PC-9 (cell line): ENCODE results near the gene CD38.

ENCODE experiments used
- CTCF ChIP-seq: fragments of 200-600 bp; sonication (generic); conservative IDR thresholded peaks from 2 replicates; pipeline ENCODE4 v1.6.1; 2017; ENCODE audit warnings: mixed run types, antibody characterized with exemption, mild to moderate bottlenecking, moderate library complexity
- EZH2 ChIP-seq: fragments of 200-600 bp; sonication (generic); IDR thresholded peaks from 2 replicates; pipeline ENCODE4 v1.8.0; 2017; ENCODE audit warnings: antibody characterized with exemption, low read depth

- TF ChIP-seq CTCF (no peak), EZH2 (no peak)
These were observed 110.4 kb downstream of the CD38 start for GRCh38 chr4:15888515-15888914.
